ENCODE measurements around the gene PLCB3.
"Not testable (repeated sequence)": the region's sequence is repeated elsewhere in the genome, so short reads cannot be mapped to it uniquely, and the experiment has no call there.

The PLCB3 gene

GRCh38 chr11:64307795-64308194 lies 56.5 kb downstream of the PLCB3 start:
- not testable (repeated sequence) for DNase-seq (ENCODE audit: low read depth, low spot score); H3K4me3 ChIP-seq (ENCODE audit: low read length)

- no peak overlapping the region for H3K4me3 ChIP-seq (ENCODE audit: low read length)
- no peak for DNase-seq (ENCODE audit: low read depth, low spot score)
Measured at GRCh38 chr11:64312947-64313346, 61.6 kb downstream of the PLCB3 start.

GRCh38 chr11:64313491-64314145 lies 62.3 kb downstream of the PLCB3 start:
- no peak overlapping the region for H3K4me3 ChIP-seq (ENCODE audit: low read length)

GRCh38 chr11:64314146-64314804 lies 62.9 kb downstream of the PLCB3 start:
- no peak overlapping the region for H3K4me3 ChIP-seq (ENCODE audit: low read length)
- DNase-seq (ENCODE audit: low read depth, low spot score): no peak

More at GRCh38 chr11:64313491-64314145, 62.3 kb downstream of the PLCB3 start:
- no peak for DNase-seq (ENCODE audit: low read depth, low spot score)

GRCh38 chr11:64314805-64315561 lies 63.7 kb downstream of the PLCB3 start:
- no peak for DNase-seq (ENCODE audit: low read depth, low spot score)
- H3K4me3 ChIP-seq (ENCODE audit: low read length): no peak overlapping the region

- peak overlapping the region; percentile 85 for H3K4me3 ChIP-seq (ENCODE audit: low read length)
Measured at GRCh38 chr11:64315667-64316526, 64.6 kb downstream of the PLCB3 start.

GRCh38 chr11:64316672-64317324 lies 65.5 kb downstream of the PLCB3 start:
- no peak for DNase-seq (ENCODE audit: low read depth, low spot score)
- H3K4me3 ChIP-seq (ENCODE audit: low read length): peak overlapping the region; percentile 85

More at GRCh38 chr11:64315667-64316526, 64.6 kb downstream of the PLCB3 start:
- not testable (repeated sequence) for DNase-seq (ENCODE audit: low read depth, low spot score)

GRCh38 chr11:64317325-64317960 lies 66.1 kb downstream of the PLCB3 start, which contains the start of gene TRMT112:
Gene TRMT112, minus strand, starts transcription at chr11:64317559. Its CDS starts 33 bp downstream, at chr11:64317526.
- H3K4me3 ChIP-seq (ENCODE audit: low read length): peak within 1 kb of the TSS; percentile 85
- peak; percentile 100 for DNase-seq (ENCODE audit: low read depth, low spot score)

GRCh38 chr11:64317961-64318765 lies 66.8 kb downstream of the PLCB3 start, which contains the start of gene PRDX5:
Gene PRDX5, plus strand, starts transcription at chr11:64318121. Its CDS starts 95 bp downstream, at chr11:64318216.
- H3K4me3 ChIP-seq (ENCODE audit: low read length): peak within 1 kb of the TSS; percentile 85
- DNase-seq (ENCODE audit: low read depth, low spot score): peak; percentile 95
